MM.1S (cell line): ENCODE data around the gene COL27A1.

Source experiments
- DNase-seq: peaks from one replicate; pipeline ENCODE4 v3.0.0-alpha.2; 2015
- H2AFZ ChIP-seq: fragments of 300-600 bp; sonication (generic); 2 replicates; pipeline ENCODE4 v1.6.0; 2016; ENCODE audit warnings: antibody characterized with exemption, low read length
- H3F3A ChIP-seq: fragments of 300-600 bp; sonication (generic); 2 replicates; pipeline ENCODE4 v1.6.1; 2016; ENCODE audit warnings: mild to moderate bottlenecking, antibody characterized with exemption, low read length, moderate library complexity, mixed read lengths; ENCODE audit not compliant: insufficient read depth
- H3K27ac ChIP-seq: fragments of 300-600 bp; sonication (generic); 2 replicates; pipeline ENCODE4 v1.5.1; 2016; ENCODE audit warnings: mild to moderate bottlenecking, low read length
- H3K27me3 ChIP-seq: fragments of 300-600 bp; sonication (generic); replicated peaks from 2 replicates; pipeline ENCODE4 v1.6.0; 2016; ENCODE audit warnings: low read length; ENCODE audit not compliant: insufficient read depth
- H3K36me3 ChIP-seq: fragments of 300-600 bp; sonication (generic); replicated peaks from 2 replicates; pipeline ENCODE4 v1.6.1; 2016; ENCODE audit warnings: mild to moderate bottlenecking, low read length, mixed read lengths; ENCODE audit not compliant: insufficient read depth
- H3K4me1 ChIP-seq: fragments of 300-600 bp; sonication (generic); 2 replicates; pipeline ENCODE4 v1.6.1; 2016; ENCODE audit warnings: low read length, mixed read lengths
- H3K4me2 ChIP-seq: fragments of 300-600 bp; sonication (generic); 2 replicates; pipeline ENCODE4 v1.6.0; 2016; ENCODE audit warnings: low read depth, low read length
- H3K4me3 ChIP-seq: fragments of 300-600 bp; sonication (generic); 2 replicates; pipeline ENCODE4 v1.5.1; 2016; ENCODE audit warnings: low read length, mixed read lengths
- H3K79me2 ChIP-seq: fragments of 300-600 bp; sonication (generic); 2 replicates; pipeline ENCODE4 v1.6.1; 2016; ENCODE audit warnings: mixed run types, low read length, mixed read lengths
- H3K9ac ChIP-seq: fragments of 300-600 bp; sonication (generic); 2 replicates; pipeline ENCODE4 v1.6.1; 2016; ENCODE audit warnings: low read length, mixed read lengths
- H3K9me2 ChIP-seq: fragments of 300-600 bp; sonication (generic); replicated peaks from 2 replicates; pipeline ENCODE4 v1.6.1; 2016; ENCODE audit warnings: mild to moderate bottlenecking, low read length, mixed read lengths; ENCODE audit not compliant: insufficient read depth
- H3K9me3 ChIP-seq: fragments of 300-600 bp; sonication (generic); replicated peaks from 2 replicates; pipeline ENCODE4 v1.6.1; 2016; ENCODE audit warnings: mild to moderate bottlenecking, low read length, mixed read lengths; ENCODE audit not compliant: insufficient read depth
- H4K20me1 ChIP-seq: fragments of 300-600 bp; sonication (generic); 2 replicates; pipeline ENCODE4 v1.6.1; 2016; ENCODE audit warnings: mild to moderate bottlenecking, low read length, moderate library complexity, mixed read lengths; ENCODE audit not compliant: insufficient read depth
- EZH2 ChIP-seq: fragments of 300-600 bp; sonication (generic); optimal IDR thresholded peaks from 2 replicates; pipeline ENCODE3; 2017; ENCODE audit warnings: low read depth, mild to moderate bottlenecking, antibody characterized with exemption, low read length, mixed read lengths
- EZH2phosphoT487 ChIP-seq: fragments of 300-600 bp; sonication (generic); IDR thresholded peaks from 2 replicates; pipeline ENCODE4 v1.6.1; 2018; ENCODE audit warnings: antibody characterized with exemption, low read length
- TF ChIP-seq, protein P1 (sequence below): fragments of 300-600 bp; sonication (generic); IDR thresholded peaks from 2 replicates; pipeline ENCODE4 v1.5.1; 2016; ENCODE audit warnings: antibody characterized with exemption, low read length, mixed read lengths

COL27A1 gene

DNA sequence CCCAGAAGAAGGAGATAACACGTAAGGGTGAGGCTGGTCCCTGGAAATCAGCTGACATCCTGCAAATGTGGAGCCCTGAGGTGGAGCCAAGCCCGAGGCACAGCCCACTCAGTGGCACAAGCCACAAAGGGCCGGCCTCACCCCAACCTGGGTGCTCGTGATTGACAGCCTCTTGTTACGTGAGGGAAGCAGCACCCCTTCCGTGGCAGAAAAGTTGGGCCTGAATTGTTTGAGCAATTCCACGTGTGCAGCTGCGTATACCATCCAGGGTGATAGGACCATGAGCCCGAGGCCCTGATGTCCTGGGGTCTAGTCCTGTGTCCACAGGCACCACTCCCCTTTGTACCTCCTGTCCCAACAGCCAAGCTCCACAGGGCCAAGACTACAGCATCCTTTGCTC, 179.2 kb downstream of the COL27A1 start:
- Histone ChIP-seq H3K9ac (no peak overlapping the region), H3K79me2 (no peaks in the 10 kb centered on the region), H3F3A (no peaks in the 10 kb centered on the region), H4K20me1 (no peaks in the 10 kb centered on the region), H3K4me2 (no peak overlapping the region), H3K4me1 (no peaks in the 10 kb centered on the region), H3K4me3 (no peak overlapping the region), H3K27me3 (no peaks in the 10 kb centered on the region), H3K9me3 (no peaks in the 10 kb centered on the region), H2AFZ (no peak overlapping the region), H3K36me3 (peaks cover 21% of the 10 kb centered on the region), H3K27ac (no peak overlapping the region), H3K9me2 (no peaks in the 10 kb centered on the region)
- TF ChIP-seq EZH2phosphoT487, result no peak
- no peak for TF ChIP-seq EZH2
- TF ChIP-seq, protein P1, sequence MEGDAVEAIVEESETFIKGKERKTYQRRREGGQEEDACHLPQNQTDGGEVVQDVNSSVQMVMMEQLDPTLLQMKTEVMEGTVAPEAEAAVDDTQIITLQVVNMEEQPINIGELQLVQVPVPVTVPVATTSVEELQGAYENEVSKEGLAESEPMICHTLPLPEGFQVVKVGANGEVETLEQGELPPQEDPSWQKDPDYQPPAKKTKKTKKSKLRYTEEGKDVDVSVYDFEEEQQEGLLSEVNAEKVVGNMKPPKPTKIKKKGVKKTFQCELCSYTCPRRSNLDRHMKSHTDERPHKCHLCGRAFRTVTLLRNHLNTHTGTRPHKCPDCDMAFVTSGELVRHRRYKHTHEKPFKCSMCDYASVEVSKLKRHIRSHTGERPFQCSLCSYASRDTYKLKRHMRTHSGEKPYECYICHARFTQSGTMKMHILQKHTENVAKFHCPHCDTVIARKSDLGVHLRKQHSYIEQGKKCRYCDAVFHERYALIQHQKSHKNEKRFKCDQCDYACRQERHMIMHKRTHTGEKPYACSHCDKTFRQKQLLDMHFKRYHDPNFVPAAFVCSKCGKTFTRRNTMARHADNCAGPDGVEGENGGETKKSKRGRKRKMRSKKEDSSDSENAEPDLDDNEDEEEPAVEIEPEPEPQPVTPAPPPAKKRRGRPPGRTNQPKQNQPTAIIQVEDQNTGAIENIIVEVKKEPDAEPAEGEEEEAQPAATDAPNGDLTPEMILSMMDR, result no peak
- DNase-seq, result no peak

DNA sequence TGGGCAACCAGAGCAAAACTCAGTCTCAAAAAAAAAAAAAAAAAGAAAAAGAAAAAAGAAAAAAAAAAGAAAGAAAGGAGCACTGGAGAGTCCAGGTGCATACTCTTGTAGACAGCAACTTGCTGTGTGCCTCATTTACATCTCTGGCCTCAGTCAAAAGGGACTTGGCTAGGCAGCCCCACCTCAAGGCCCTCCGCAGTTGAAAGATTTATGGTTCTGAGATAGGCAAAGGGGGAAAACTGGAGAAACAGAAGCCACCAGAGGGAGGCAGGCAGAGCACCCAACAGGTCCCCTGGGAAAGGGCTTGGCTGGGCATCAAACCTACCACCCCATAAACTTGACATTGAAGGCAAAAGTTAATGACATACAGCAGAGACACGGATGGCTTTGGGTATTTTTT, 180.4 kb downstream of the COL27A1 start:
- no peaks in the 10 kb centered on the region for H3F3A ChIP-seq
- H3K4me3 ChIP-seq, result no peak overlapping the region
- H4K20me1 ChIP-seq, result no peaks in the 10 kb centered on the region
- no peak overlapping the region for H3K9ac ChIP-seq
- no peak overlapping the region for H3K4me2 ChIP-seq
- H3K9me2 ChIP-seq, result no peaks in the 10 kb centered on the region
- TF ChIP-seq, protein P1, result no peak
- TF ChIP-seq EZH2, result no peak
- no peaks in the 10 kb centered on the region for H3K4me1 ChIP-seq
- peaks cover 23% of the 10 kb centered on the region for H3K36me3 ChIP-seq
- H3K9me3 ChIP-seq, result no peaks in the 10 kb centered on the region
- H2AFZ ChIP-seq, result no peak overlapping the region
- H3K79me2 ChIP-seq, result no peaks in the 10 kb centered on the region
- no peak for DNase-seq
- H3K27me3 ChIP-seq, result no peaks in the 10 kb centered on the region
- no peak overlapping the region for H3K27ac ChIP-seq

DNA sequence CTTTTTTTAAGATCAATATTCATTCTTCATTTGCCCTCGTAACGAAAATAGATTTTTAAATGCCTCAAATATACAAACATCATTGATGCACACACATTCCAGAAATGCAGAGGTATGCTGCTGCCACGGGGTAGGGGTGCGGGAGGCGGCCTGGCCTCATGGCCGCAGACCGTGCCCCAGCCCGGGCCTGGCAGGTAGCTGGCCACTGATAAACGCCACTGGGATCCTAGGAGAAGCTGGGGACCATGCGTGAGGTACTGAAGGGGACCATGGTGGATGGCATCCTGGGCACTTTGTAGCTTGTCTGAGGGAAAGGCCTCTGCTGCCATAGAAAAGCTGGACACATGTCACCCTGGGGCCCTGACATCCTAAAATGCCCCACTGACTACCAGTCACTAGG, 180.8 kb downstream of the COL27A1 start:
- H3K9me3 ChIP-seq, result no peaks in the 10 kb centered on the region
- H3K4me1 ChIP-seq, result no peaks in the 10 kb centered on the region
- H3K27ac ChIP-seq, result no peak overlapping the region
- H3F3A ChIP-seq, result no peaks in the 10 kb centered on the region; the same call in 1 of the 2 replicates
- H3K9me2 ChIP-seq, result no peaks in the 10 kb centered on the region
- no peak overlapping the region for H3K9ac ChIP-seq
- no peak for DNase-seq
- no peaks in the 10 kb centered on the region for H4K20me1 ChIP-seq
- peaks cover 26% of the 10 kb centered on the region for H3K36me3 ChIP-seq
- H3K27me3 ChIP-seq, result no peaks in the 10 kb centered on the region
- TF ChIP-seq EZH2 (no peak), EZH2phosphoT487 (no peak)
- TF ChIP-seq, protein P1, result no peak
- no peak overlapping the region for H3K4me2 ChIP-seq
- no peaks in the 10 kb centered on the region for H3K79me2 ChIP-seq
- H2AFZ ChIP-seq, result no peak overlapping the region
- H3K4me3 ChIP-seq, result no peak overlapping the region
